Urinary bladder (tissue), 4 donors: ENCODE data around the gene SPEF2. TPM values are rescaled to one million over a fixed set of nuclear protein-coding genes. Genes with fewer than 3 reads are reported as not detected.
A peak's percentile ranks its signal among the peaks of the same experiment; 100 is the strongest.

Source experiments
- DNase-seq: peaks from one replicate; pipeline ENCODE4 v3.0.0-alpha.2; 2015; ENCODE audit errors: extremely low spot score
- H3K27ac ChIP-seq: one replicate; pipeline ENCODE4 v1.5.1; 2013; ENCODE audit warnings: low read depth, mild to moderate bottlenecking, moderate library complexity
- H3K36me3 ChIP-seq: one replicate; pipeline ENCODE4 v1.6.1; 2013; ENCODE audit warnings: mild to moderate bottlenecking, moderate library complexity; ENCODE audit not compliant: insufficient read depth
- H3K4me1 ChIP-seq: one replicate; pipeline ENCODE4 v1.6.1; 2013; ENCODE audit warnings: mild to moderate bottlenecking, moderate library complexity; ENCODE audit not compliant: insufficient read depth
- H3K4me3 ChIP-seq: one replicate; pipeline ENCODE4 v1.5.1; 2013; ENCODE audit warnings: low read depth, low read length
- WGBS: extraction: QIAGEN DNeasy Blood & Tissue Kit; methylation state at CpG from one replicate; pipeline ENCODE4 v1.1.7; 2013; 5-methylcytosine and 5-hydroxymethylcytosine counted together
- polyA plus RNA-seq: library from polyadenylated mRNA; stranded (reverse); fragments of 200-250 nt; gene quantifications from one replicate; pipeline ENCODE4 v1.2.3, GENCODE V29; 2013
- total RNA-seq: library from RNA; depleted of rRNA; stranded (reverse); fragments of >200 nt; gene quantifications from one replicate; pipeline ENCODE4 v1.2.3, GENCODE V29; 2014
- donor health status: healthy with polysubstance abuse.
- donor health status: healthy.

Gene SPEF2
- total and polyA plus RNA-seq, 2 donors, result 3.7 to 30.0 TPM

GRCh38 chr5:35789732-35790456 lies 172.2 kb downstream of the SPEF2 start:
- H3K4me1 ChIP-seq, result no peaks in the 10 kb centered on the region
- DNase-seq, result no peak
- no peaks in the 10 kb centered on the region for H3K36me3 ChIP-seq
- no peak overlapping the region for H3K4me3 ChIP-seq
- no peak overlapping the region for H3K27ac ChIP-seq
- 78% methylated on average over 4 of the region's 4 CpGs for WGBS

DNA sequence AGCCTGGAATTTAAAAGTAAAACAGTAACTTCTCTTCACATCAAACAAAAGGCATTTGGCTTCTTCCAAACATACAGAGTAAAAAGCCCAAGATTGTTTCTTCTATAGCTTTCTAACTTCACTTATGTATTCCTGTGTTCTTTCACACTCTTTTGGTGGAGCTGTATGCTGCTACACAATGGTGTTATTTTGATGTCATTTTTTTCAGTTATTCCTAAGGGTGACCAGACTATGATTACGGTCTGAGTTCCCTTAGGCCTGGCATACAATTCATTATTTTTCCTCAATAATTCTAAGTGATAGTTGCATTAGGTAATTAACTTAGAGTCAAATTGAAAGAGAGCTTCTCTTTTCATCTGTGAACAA lies 172.8 kb downstream of the SPEF2 start:
- Histone ChIP-seq H3K4me3 (no peak overlapping the region), H3K36me3 (no peaks in the 10 kb centered on the region), H3K4me1 (no peaks in the 10 kb centered on the region), H3K27ac (no peak overlapping the region)
- no peak for DNase-seq
- 84% methylated on average over 1 of the region's 1 CpG for WGBS

GRCh38 chr5:35794328-35794619 lies 176.6 kb downstream of the SPEF2 start:
- no peak for DNase-seq
- Histone ChIP-seq H3K36me3 (no peaks in the 10 kb centered on the region), H3K4me1 (no peaks in the 10 kb centered on the region), H3K27ac (no peak overlapping the region), H3K4me3 (no peak overlapping the region)

DNA sequence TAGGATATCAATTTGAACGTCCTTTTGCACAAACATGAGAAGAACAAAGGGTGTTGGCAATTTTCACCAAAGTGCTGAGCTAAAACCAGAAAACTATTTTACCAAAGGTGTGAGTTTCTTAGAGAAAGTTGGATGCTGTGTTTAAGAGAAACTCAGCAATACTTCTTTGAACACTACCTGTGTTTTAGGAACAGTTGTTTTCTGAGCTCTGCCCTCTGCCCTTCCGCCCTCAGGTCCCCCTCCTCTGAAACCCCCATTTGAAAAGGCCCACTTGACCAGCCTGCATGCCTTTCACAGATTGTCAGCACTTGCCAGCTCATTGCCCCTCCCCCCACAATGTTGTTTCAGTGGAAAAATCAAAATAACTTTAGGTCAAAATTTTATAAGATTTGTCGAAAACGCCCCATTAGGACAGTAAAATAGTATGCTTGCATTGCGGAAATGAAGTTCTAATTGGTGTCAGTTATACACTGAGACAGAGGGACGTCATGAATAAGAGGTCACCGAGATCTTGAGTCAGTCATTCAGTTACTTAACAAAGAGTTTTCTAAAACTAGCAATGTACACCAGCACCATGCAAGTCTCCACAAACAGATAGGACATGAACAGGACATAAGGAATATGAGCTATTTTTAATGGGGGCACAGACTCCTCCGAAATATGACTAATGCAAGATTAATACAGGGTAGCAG lies 177.2 kb downstream of the SPEF2 start:
- no peaks in the 10 kb centered on the region for H3K4me1 ChIP-seq
- no peak for DNase-seq
- H3K27ac ChIP-seq, result no peak overlapping the region
- no peaks in the 10 kb centered on the region for H3K36me3 ChIP-seq
- H3K4me3 ChIP-seq, result no peak overlapping the region
- WGBS, result 75% methylated on average over 8 of the region's 8 CpGs

- H3K36me3 ChIP-seq, result no peaks in the 10 kb centered on the region
- H3K4me1 ChIP-seq, result no peaks in the 10 kb centered on the region
- H3K4me3 ChIP-seq, result no peak overlapping the region
- no peak overlapping the region for H3K27ac ChIP-seq
- no peak for DNase-seq
Observed at GRCh38 chr5:35799181-35799580, 181.5 kb downstream of the SPEF2 start.

DNA sequence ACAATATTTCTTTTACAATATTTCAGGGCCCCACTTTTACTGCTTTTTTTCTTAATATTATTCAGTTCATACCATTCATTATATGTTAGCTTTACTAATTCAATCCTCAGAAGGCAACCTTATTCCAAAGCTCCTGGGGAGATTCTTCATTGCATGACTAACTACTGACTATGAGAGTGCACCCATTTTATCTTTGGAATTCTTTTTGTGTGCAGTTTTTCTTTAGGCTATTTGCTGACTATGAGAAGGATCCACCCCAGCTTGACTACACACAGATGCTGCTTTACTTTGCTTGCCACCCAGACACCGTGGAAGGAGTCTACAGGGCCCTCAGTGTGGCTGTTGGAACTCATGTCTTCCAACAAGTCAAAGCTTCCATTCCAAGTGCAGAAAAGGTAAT lies 182.1 kb downstream of the SPEF2 start:
- no peaks in the 10 kb centered on the region for H3K36me3 ChIP-seq
- WGBS, result 88% methylated on average over 1 of the region's 1 CpG
- H3K27ac ChIP-seq, result no peak overlapping the region
- H3K4me1 ChIP-seq, result no peaks in the 10 kb centered on the region
- no peak for DNase-seq
- H3K4me3 ChIP-seq, result no peak overlapping the region

DNA sequence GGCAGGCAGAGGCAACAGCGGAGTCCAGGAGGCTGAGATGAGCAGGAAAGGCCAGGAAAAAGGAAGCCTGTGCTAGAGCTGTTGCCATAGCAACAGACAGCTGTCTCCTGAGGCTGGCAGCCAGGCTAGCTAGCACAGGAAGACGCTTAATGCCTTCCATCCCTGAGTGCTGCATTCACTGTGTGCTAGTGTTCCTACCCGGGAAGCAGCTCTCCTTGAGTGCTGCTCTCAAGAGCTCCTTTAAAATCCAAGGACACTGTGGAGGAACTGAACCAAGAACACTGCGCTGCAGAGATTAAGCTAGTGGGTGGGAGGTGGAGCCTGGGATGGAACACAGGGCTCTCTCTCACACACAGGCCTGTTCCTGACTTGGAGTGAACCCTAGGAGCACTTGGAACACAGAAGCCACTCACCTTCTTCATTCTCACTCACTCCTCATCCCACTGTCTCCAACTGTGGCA lies 185.6 kb downstream of the SPEF2 start:
- no peak overlapping the region for H3K4me3 ChIP-seq
- DNase-seq, result peak; percentile 17
- 21% methylated on average over 4 of the region's 4 CpGs for WGBS
- H3K27ac ChIP-seq, result no peak overlapping the region
- H3K36me3 ChIP-seq, result no peaks in the 10 kb centered on the region
- no peaks in the 10 kb centered on the region for H3K4me1 ChIP-seq

- 16% methylated on average over 1 of the region's 1 CpG for WGBS
- no peaks in the 10 kb centered on the region for H3K36me3 ChIP-seq
- no peak for DNase-seq
- no peak overlapping the region for H3K4me3 ChIP-seq
- no peak overlapping the region for H3K27ac ChIP-seq
- H3K4me1 ChIP-seq, result no peaks in the 10 kb centered on the region
Observed at GRCh38 chr5:35804201-35804653, 186.6 kb downstream of the SPEF2 start.

DNA sequence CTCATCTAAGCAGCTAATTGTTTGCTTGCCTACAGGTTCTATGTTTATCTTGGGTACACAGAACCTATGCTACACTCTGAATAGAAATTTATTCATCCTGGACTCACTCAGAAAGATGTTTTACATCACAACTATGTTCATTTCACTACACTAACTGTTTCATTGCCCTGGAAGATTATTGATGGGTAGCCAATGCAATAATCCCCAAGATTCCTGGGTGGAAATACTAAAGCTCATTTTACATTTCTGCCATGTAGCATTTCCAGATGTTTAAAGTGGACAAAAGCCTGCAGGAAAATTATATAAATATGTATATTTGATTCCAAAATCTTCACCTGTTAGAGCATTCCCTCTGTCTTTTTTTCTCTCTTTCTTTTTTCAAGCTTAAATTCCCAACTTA lies 187.2 kb downstream of the SPEF2 start:
- Histone ChIP-seq H3K36me3 (no peaks in the 10 kb centered on the region), H3K4me1 (no peaks in the 10 kb centered on the region), H3K27ac (no peak overlapping the region), H3K4me3 (no peak overlapping the region)
- DNase-seq, result no peak

DNA sequence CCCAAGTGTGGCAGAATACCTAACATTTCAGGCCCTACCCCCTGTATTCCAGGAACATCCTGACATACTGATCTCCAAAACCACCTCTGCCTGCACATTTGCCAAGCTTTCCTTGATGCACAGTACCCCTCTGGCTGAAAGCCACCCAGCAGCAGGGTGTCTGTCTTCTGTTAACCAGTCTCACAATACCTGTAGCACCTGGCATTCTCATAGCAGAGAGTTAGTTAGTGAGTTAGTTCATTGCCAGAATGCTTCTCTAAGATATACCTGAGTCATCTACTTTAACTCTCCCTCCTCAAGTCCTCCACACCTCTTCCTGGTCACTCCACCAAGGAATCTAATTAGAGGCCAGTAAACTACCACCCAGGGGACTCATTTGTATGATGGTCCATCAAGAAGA lies 192.9 kb downstream of the SPEF2 start:
- H3K4me1 ChIP-seq, result no peaks in the 10 kb centered on the region
- H3K27ac ChIP-seq, result no peak overlapping the region
- DNase-seq, result no peak
- H3K4me3 ChIP-seq, result no peak overlapping the region
- no peaks in the 10 kb centered on the region for H3K36me3 ChIP-seq

- WGBS, result 75% methylated on average over 3 of the region's 3 CpGs
Observed at GRCh38 chr5:35811108-35811741, 193.6 kb downstream of the SPEF2 start.

DNA sequence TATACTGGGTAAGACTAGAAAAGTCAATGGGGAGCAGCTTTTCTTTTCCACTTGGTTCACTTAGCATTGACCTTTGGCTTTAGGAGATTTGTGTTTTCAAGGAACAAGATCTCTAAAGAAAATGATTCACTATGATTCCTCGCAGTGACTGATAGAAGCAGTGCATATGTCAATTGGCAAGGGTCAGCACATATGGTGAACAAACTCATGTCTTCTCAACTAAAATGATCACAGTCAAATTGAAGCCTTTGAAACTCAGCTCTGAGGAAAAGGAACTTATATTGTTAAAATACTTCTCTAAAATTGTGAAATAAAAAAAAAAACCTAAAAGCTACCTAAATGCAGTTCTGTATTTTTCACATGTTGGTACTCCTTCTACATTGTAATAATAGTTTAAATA lies 195.9 kb downstream of the SPEF2 start:
- H3K36me3 ChIP-seq, result no peaks in the 10 kb centered on the region
- no peak for DNase-seq
- no peak overlapping the region for H3K4me3 ChIP-seq
- no peaks in the 10 kb centered on the region for H3K4me1 ChIP-seq
- no peak overlapping the region for H3K27ac ChIP-seq
- WGBS, result 78% methylated on average over 1 of the region's 1 CpG

More at GRCh38 chr5:35811108-35811741, 193.6 kb downstream of the SPEF2 start:
- no peak for DNase-seq
- H3K27ac ChIP-seq, result no peak overlapping the region
- no peaks in the 10 kb centered on the region for H3K36me3 ChIP-seq
- no peak overlapping the region for H3K4me3 ChIP-seq
- no peaks in the 10 kb centered on the region for H3K4me1 ChIP-seq

GRCh38 chr5:35815089-35815936 lies 197.7 kb downstream of the SPEF2 start:
- no peak for DNase-seq
- no peak overlapping the region for H3K27ac ChIP-seq
- 79% methylated on average over 10 of the region's 10 CpGs for WGBS
- H3K4me3 ChIP-seq, result no peak overlapping the region
- H3K4me1 ChIP-seq, result no peaks in the 10 kb centered on the region
- H3K36me3 ChIP-seq, result no peaks in the 10 kb centered on the region
